ENCODE results near the gene FRY.

Gene FRY

DNA sequence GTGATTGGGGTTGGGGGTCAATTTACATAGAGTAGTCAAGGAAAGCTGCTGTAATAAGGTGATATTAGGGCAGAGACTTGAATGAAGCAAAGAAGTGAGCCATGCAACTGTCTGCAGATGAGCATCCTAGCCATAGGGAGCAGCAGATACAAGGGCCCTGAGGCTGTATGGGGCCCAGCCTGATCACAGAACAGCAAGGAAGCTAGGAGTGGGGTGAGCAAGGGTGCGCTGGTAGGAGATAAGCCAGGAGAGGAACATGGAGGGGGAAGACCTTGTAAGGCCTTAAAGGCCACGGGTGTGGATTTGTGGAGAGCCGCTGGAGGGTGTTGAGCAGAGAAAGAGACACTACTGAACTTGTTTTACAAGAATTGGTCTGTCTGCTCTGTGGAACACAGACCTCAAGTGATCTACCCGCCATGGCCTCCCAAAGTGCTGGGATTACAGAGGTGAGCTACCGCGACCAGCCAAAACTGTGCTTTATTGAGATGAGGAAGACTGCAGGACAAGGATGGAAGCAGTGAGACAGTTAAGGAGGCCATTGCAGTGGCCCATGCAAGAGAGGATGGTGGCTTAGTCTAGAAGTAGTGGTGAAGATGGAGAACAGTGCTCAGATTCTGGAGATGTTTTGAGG lies 190.6 kb downstream of the FRY start:
- H3K4me3 ChIP-seq (replicated peaks; ENCODE audit: low read depth, low read length), result no peak overlapping the region
- TF ChIP-seq, protein P1, sequence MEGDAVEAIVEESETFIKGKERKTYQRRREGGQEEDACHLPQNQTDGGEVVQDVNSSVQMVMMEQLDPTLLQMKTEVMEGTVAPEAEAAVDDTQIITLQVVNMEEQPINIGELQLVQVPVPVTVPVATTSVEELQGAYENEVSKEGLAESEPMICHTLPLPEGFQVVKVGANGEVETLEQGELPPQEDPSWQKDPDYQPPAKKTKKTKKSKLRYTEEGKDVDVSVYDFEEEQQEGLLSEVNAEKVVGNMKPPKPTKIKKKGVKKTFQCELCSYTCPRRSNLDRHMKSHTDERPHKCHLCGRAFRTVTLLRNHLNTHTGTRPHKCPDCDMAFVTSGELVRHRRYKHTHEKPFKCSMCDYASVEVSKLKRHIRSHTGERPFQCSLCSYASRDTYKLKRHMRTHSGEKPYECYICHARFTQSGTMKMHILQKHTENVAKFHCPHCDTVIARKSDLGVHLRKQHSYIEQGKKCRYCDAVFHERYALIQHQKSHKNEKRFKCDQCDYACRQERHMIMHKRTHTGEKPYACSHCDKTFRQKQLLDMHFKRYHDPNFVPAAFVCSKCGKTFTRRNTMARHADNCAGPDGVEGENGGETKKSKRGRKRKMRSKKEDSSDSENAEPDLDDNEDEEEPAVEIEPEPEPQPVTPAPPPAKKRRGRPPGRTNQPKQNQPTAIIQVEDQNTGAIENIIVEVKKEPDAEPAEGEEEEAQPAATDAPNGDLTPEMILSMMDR (IDR thresholded peaks at IDR 0.05; ENCODE audit: low read length, missing control alignments), result no peak
- no peak for DNase-seq (ENCODE audit: low read depth)

DNA sequence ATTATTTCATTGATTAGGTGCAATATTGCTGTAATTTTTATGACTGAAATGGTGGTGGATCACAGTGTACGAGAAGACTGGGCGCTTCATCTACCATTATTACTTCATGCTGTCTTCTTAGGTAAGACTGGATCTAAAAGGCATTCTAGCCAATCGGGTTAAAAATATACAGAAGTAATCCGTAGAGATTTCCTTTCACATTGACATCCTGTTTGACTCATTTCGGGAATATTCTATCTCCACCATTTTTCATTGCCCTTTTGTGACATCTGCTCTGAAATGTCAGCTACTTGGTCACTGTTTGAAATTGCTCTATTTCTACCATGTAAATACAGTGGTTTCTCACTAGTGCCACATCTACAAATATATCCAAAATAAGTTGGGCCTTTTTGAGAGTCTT lies 193.3 kb downstream of the FRY start:
- TF ChIP-seq, protein P1 (IDR thresholded peaks at IDR 0.05; ENCODE audit: low read length, missing control alignments), result no peak
- no peak overlapping the region for H3K4me3 ChIP-seq (replicated peaks; ENCODE audit: low read depth, low read length)
- no peak for DNase-seq (ENCODE audit: low read depth)

DNA sequence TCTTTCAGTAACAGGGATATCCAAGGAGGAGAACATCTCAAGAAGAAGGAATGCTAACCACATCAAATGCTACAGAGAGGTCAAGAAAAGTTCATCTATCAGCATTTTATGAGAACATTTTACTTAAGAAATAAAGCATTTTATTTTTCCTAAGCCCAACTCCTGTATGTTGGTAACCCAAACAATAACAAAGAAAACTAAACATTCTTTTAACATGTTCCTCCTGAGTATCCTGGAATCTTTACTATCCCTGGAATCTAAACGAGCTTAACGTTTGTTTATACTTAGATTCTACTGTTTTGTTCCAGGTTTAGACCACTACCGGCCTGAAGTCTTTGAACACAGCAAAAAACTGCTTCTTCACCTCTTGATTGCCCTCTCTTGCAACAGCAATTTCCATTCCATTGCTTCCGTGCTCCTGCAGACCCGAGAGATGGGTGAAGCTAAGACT lies 193.9 kb downstream of the FRY start:
- TF ChIP-seq, protein P1 (IDR thresholded peaks at IDR 0.05; ENCODE audit: low read length, missing control alignments), result no peak
- H3K4me3 ChIP-seq (replicated peaks; ENCODE audit: low read depth, low read length), result no peak overlapping the region
- peak; percentile 25 for DNase-seq (ENCODE audit: low read depth)

DNA sequence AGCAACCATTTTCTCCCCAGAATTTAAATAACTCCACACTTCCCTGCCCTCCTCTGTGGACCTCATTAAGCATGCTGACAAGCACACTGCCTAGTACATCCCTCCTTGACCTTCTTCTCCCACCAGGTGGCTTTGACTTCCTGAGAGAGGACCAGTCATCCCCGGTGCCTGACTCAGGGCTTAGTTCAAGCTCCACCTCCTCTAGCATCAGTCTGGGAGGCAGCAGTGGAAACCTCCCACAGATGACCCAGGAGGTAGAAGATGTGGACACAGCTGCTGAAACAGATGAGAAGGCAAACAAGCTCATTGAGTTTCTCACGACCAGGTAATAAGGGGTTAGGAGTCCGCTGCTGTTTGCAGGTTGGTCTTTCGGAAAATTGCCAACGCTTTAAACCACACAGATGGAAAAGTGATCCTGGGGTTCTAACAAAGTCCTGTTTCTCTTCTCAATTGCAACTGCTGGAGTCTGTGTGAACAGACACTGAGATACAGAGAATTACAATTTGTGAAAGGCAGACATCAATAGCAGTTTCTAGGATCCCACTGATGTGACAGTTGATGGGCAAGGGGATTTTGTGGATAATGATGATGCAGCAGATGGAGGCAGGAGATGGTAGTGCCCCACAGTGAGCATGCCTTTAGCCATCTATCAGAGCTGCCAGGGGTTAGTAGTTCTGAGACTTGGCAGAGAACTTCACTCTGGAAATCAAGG lies 196.9 kb downstream of the FRY start:
- TF ChIP-seq, protein P1 (IDR thresholded peaks at IDR 0.05; ENCODE audit: low read length, missing control alignments), result no peak
- H3K4me3 ChIP-seq (replicated peaks; ENCODE audit: low read depth, low read length), result no peak overlapping the region
- peak; percentile 25 for DNase-seq (ENCODE audit: low read depth)

DNA sequence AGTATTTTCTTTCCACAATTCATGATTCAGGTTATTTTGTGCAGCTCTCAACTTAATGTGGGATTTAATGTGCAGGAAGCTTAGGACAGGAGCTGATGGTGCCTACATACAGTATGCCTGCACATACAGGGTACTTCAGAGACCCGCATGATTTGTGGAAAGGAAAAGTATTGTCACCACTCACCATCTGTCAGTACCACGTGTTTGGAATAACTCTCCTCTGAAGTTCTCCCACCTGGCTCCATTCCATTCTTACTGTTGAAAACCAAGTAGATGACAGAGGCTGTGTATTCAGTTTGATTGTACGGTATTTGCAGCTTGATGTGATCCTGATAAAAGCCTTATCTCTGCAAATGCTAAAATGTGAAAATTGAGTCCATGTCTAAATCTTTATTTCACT lies 197.9 kb downstream of the FRY start:
- TF ChIP-seq, protein P1 (IDR thresholded peaks at IDR 0.05; ENCODE audit: low read length, missing control alignments), result no peak
- H3K4me3 ChIP-seq (replicated peaks; ENCODE audit: low read depth, low read length), result no peak overlapping the region
- no peak for DNase-seq (ENCODE audit: low read depth)

DNA sequence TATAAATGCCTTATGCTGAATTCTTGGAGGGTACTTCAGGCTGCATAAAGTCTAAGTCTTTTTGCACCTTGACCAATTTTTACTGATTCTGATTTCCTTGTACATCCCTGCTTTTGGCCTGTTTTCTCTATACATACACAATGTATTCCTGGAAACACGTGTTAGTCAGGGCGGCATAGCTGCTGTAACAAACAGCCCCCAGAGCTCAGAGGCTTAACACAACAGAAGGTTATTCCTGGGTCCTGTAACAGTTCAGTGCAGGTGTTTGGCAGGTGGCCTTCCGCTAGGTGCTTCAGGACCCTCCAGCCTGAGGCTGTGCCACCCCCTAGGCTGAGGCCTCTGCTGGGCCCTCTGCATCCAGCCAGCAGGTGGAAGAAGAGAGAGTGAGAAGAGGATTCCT lies 200.7 kb downstream of the FRY start:
- TF ChIP-seq, protein P1 (IDR thresholded peaks at IDR 0.05; ENCODE audit: low read length, missing control alignments), result no peak
- no peak for DNase-seq (ENCODE audit: low read depth)
- no peak overlapping the region for H3K4me3 ChIP-seq (replicated peaks; ENCODE audit: low read depth, low read length)

Data from fibroblast of pulmonary artery (primary cell).